NCI-H146 (cell line): ENCODE measurements around the gene KLHL35.

ENCODE experiments used
- DNase-seq: peaks from one replicate; lab custom pipeline; 2025; lab: John Stamatoyannopoulos, UW

The KLHL35 gene

DNA sequence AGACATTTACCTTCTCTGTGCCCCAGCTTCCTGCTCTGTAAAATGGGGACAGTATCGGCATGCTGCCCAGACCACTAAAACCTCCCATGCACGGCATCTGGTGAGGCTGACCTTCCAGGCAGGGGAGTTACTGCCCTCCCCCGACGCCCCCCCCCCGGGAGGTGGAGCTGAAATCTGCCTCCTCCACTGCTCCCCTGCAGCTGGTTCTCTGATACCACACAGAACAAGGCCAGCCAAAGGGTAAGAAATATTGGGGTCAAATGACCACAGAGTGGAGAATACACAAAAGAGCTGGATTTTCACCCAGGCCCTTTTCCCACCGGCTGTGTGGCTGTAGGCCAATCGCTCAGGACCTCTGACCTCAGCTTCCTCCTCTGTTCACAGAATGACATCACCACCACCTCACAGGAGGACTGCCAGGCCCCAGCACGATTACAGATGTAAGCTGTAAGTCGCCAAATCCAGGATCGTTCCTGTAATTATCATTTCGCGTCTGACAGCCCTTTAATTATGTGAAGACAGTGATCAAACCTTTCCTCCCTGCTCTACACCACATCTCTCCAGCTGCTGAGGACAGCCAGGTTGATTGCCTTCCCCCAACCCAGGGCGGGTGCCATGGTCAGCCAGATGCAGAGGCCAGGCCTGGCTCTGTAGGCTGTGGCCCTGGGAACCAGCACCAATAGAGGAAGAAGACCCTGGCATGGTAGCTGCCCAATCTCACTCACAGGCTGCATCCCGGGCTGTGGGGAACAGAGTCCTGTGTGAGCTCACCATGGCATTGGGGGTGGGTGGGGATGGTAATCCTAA lies 35.7 kb upstream of the KLHL35 start:
- peak; percentile 22 for DNase-seq

DNA sequence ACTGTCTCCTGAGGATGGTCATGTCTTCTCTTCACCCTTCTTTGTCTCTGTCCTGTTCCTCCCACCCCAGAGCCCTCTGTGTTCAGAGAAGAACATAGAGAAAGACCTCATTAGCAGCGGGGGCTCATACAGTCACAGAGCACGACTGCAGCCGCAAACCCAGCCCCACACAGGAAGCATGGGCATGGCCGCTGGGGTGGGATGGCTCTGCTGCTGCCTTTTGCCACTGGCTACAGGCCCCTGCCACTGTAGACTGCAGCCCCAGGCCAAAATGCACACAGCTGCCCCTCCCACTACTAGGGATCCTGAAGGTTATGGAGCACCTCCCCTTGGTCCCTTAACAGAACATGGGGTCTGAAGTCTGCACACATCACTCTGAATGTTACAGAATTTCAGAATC lies 34.9 kb upstream of the KLHL35 start:
- no peak for DNase-seq

- no peak for DNase-seq
Measured at GRCh38 chr11:75467311-75467710, 34.3 kb upstream of the KLHL35 start.

DNA sequence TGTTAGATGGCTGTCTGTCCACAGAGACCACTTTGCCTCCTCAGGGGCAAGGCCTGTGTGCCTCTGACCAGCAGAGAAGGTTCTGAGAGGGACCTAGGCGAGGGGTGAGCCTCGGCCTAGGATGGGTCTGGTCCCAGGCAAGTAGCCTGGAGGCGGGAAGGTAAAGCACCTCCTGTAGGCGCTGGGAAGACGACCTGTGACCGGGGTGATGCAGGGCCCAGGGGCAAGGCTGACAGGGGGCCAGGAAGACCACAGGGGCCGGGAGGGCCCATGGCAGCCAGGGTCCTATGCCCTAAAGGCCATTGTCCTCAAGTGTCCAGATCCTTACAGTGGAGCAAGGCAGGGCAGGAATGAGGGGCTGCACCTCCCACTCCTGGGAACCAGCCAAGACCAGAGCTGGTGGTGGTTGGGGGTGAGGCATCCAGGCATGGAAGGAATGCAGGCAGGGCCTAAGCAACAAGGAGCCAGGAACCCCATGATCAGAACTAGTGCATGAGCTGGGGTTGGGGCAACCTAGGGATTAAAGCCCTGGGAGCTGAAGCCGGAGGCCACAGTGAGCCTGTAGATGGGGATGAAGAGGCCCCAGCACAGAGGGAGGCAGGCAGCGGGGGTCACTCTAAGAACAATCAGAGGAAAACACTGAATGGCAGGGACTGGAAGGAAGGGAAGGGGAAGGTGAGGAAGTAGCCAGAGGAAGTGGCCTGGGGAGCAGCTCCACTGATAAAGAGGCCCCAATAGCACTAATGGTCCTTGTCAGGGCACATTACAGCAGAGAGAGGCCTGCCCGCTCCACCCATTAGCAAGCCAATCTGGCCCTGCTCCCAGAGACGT lies 32.9 kb upstream of the KLHL35 start:
- DNase-seq: no peak

DNA sequence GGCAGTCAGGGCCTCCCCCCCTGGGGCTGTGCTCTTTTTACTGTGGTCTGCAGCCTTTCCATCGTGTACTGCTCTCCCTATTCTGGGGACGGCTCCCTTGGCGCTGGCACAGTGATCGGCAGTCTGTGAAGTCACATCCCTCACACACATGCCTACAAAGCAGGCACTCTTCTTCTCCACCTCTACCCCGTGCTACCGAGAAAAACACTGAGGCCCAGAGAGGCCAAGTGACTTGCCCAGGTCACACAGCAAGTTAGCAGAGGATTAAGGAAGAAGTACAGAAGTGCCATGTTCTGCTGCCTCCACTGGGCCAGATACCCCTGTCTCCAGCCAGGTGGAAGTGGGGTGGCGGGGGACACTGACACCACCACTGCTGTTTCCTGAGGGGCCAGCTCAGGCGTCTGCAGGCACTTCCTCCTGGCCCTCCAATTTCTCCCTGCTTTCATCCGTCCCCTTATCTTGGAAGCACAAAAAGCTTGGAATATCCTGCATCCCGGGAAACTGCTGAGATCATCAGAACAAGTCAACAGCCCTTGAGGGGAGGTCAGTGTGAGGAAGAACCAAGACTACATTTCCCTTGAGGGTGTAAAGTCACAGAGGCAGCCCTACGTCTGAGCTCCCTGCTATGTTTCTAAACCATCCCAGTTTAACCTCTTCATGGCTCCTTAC lies 30.2 kb upstream of the KLHL35 start:
- no peak for DNase-seq

- DNase-seq: no peak
Measured at GRCh38 chr11:75462117-75462653, 29.2 kb upstream of the KLHL35 start.

- no peak for DNase-seq
Measured at GRCh38 chr11:75461151-75461550, 28.1 kb upstream of the KLHL35 start.

DNA sequence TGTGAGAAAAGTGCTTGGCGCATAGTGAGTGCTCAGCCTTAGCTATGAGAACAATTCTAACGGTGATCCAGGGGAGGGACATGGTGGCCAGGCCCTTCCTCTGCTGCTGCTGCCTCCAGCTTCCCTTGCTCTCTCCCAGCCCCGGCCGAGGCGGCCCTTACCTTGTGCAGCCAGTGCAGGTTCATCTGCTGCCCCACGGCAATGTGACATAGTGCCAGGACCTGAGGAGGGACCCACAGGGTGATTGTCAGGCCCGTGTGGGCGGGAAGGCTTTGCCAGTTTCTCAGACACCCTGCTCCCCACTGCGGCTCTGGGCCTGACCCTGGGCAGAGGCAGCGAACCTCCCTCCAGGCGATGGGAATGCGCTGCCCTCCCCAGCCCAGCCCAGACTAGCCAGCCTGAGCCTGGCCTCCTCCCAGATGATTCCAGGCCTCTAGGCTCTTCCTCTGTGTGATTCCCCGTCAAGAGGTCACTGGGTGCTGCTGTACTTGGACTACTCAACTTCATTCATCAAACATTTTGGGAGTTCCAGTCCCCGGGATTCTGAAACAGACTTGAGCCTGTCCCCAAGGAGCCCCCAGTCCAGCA lies 23.7 kb upstream of the KLHL35 start:
- DNase-seq: no peak

GRCh38 chr11:75454987-75455386 lies 22.0 kb upstream of the KLHL35 start:
- DNase-seq: peak; percentile 94

- DNase-seq: no peak
Measured at GRCh38 chr11:75453916-75454655, 21.1 kb upstream of the KLHL35 start.

DNA sequence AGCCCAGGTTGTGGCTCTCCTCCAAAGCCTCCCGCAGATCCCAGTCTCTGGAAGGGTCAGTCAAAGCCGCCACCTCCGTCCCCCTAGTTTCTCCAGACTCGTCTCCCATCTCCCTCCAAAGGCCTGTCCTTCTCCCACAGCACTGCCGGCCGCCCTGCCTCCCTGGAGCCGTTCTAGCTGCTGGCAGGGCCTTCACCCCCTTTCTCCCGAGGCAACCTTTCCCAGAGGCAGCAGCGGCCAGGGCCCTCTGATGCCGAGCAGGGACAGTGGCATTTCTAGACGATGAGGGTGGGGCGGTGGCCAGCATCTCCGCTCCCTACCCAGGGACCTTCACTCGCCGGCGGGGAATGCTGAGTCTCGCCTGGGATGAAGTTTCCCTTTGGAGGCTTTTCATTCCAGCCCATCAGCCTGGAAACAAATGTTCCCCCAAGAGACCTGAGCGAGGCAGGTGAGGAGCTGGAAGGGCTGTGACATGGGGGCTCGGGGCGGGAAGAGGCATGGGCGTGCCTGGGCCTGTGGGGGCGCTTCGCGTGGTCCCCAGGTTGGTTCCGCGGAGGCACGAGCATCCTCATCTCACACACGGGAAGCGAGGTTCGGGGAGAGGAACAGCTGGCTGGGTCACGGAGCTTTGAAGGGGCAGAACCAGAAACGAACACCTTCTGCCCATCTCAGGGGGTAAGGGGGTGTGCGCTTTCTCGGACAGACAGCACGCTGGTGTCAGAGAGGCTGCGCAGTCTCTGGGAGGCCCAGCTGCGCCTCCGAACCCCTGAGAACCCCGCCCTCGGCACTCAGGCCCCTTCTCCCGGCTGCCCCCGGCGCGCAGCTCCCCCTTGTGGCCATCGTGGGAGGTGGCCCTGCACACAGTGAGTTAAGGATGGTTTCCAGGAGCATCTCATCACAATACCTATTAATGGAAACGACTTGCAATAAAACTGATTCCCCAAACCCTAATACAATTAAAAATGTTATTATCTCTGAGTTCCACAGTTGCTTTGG lies 18.1 kb upstream of the KLHL35 start:
- DNase-seq: no peak

GRCh38 chr11:75450236-75450635 lies 17.2 kb upstream of the KLHL35 start:
- no peak for DNase-seq

GRCh38 chr11:75449776-75450175 lies 16.8 kb upstream of the KLHL35 start:
- no peak for DNase-seq

DNA sequence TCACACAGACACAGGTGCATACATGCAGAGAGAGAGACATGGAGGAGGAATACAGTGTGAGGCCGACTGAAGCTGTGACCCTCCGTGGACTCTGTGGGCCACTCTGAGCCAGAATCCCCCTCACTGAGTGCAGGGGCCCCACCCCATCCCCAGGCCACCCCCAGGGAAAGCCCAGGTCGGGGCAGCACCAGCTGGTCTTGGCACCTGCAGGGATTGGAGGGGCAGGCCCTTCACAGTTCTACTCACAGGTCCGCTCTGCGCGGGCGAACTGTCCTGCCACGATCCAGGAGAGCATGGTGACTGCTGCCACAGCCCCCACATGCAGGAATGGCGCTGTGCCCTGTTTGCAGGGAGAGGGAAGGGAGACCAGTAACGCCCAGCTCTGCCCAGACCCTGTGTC lies 16.3 kb upstream of the KLHL35 start:
- DNase-seq: no peak

DNA sequence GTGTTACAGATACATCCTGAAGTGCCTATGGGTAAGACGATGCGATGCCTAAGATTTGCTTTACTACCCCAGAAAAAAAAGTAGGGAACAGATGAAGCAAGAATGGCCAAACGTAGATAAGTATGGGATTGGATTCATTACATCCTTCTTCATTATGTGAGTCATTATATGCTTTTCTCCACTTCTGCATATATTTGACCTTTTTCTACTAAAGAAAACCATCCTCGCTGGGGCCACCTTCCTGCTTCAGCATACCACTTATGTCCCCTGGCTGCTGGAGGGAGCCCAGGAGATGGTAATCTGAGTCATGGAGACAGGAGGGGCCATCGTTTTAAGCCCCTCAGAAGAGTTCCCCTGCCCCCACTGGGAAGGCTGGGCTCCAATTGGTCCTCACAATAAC lies 14.4 kb upstream of the KLHL35 start:
- no peak for DNase-seq

GRCh38 chr11:75445315-75445953 lies 12.4 kb upstream of the KLHL35 start:
- DNase-seq: peak; percentile 53

GRCh38 chr11:75443043-75443442 lies 10.0 kb upstream of the KLHL35 start:
- no peak for DNase-seq

GRCh38 chr11:75442161-75442885 lies 9.3 kb upstream of the KLHL35 start:
- DNase-seq: no peak

GRCh38 chr11:75441804-75442132 lies 8.8 kb upstream of the KLHL35 start:
- no peak for DNase-seq
